Brain microvascular endothelial cell (primary cell): ENCODE results near the gene KCNMB2.
A peak's percentile ranks its signal among the peaks of the same experiment; 100 is the strongest.

Experiments
- DNase-seq: peaks from one replicate; pipeline ENCODE4 v3.0.0-alpha.2; 2020
- H3K27ac ChIP-seq: fragments of 250-450 bp; sonication (Bioruptor Pico); 2 replicates; pipeline ENCODE4 v1.5.1; 2020; ENCODE audit warnings: mild to moderate bottlenecking, moderate library complexity
- H3K27me3 ChIP-seq: fragments of 250-450 bp; sonication (Bioruptor Pico); replicated peaks from 2 replicates; pipeline ENCODE4 v1.5.1; 2020; ENCODE audit warnings: mild to moderate bottlenecking
- H3K36me3 ChIP-seq: fragments of 250-450 bp; sonication (Bioruptor Pico); replicated peaks from 2 replicates; pipeline ENCODE4 v1.5.1; 2020; ENCODE audit warnings: mild to moderate bottlenecking
- H3K4me3 ChIP-seq: 2 replicates; pipeline ENCODE4 v1.5.1; 2011; ENCODE audit warnings: low read depth, mild to moderate bottlenecking, control low read depth, low read length, moderate library complexity
- CTCF ChIP-seq: IDR thresholded peaks from 2 replicates; pipeline ENCODE4 v1.5.1; 2011; ENCODE audit warnings: low read depth, mild to moderate bottlenecking, moderate library complexity, low read length, control low read depth, inconsistent platforms; ENCODE audit errors: missing control alignments
- in situ Hi-C: cut with HindIII; loops from 2 replicates; pipeline ENCODE4 v1.10.0; 2017; ENCODE audit warnings: low sequenced_read_pairs, low pct_ligation_motif_present

The KCNMB2 gene

DNA sequence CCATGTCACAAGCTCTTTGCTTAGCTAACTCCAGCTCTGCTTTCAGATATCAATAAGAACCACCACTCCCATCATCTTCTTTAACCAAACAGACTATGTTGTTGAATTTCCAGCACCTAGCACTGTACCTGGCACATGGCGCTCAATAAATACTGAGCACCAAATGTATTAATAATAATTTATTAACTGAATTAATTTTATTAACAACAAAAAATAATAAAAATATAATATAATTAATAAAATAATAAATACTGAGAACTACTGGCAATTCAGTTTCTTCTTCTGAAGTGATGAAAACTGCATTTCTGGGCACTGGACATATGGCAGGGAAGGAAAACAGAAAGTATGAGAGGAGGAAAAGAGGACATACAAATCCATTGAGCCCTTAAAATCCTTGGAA lies 271.5 kb downstream of the KCNMB2 start:
- Histone ChIP-seq H3K36me3 (no peaks in the 10 kb centered on the region), H3K27me3 (no peaks in the 10 kb centered on the region), H3K4me3 (no peak overlapping the region), H3K27ac (no peak overlapping the region)
- in situ Hi-C loops: no loop called here
- TF ChIP-seq CTCF: no peak
- DNase-seq: no peak

DNA sequence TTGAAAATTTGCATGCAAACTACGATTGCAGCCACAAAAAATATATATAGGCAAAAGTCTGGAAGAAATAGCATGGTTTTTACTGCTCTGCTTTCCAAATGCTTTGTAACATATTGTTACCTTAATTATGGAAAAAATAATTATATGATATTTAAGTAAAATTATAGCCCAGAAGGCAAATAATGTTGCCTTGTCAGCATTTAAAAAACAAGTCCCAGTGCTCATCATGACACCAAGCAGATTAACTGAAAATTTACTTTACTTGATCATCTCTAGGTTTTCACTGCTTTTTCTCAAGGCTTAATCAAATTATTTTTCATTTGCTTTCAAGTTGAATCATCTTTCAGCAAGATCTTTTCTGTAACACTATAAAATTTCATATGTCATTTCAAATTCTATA lies 272.5 kb downstream of the KCNMB2 start:
- TF ChIP-seq CTCF: no peak
- Histone ChIP-seq H3K27ac (no peak overlapping the region), H3K36me3 (no peaks in the 10 kb centered on the region), H3K27me3 (no peaks in the 10 kb centered on the region), H3K4me3 (no peak overlapping the region)
- no peak for DNase-seq
- in situ Hi-C loops: no loop called here

- no peaks in the 10 kb centered on the region for H3K27me3 ChIP-seq
- DNase-seq: no peak
- in situ Hi-C loops: no loop called here
- H3K4me3 ChIP-seq: no peak overlapping the region
- TF ChIP-seq CTCF: no peak
- H3K27ac ChIP-seq: no peak overlapping the region
- no peaks in the 10 kb centered on the region for H3K36me3 ChIP-seq
Observed at GRCh38 chr3:178810181-178810580, 273.9 kb downstream of the KCNMB2 start.

DNA sequence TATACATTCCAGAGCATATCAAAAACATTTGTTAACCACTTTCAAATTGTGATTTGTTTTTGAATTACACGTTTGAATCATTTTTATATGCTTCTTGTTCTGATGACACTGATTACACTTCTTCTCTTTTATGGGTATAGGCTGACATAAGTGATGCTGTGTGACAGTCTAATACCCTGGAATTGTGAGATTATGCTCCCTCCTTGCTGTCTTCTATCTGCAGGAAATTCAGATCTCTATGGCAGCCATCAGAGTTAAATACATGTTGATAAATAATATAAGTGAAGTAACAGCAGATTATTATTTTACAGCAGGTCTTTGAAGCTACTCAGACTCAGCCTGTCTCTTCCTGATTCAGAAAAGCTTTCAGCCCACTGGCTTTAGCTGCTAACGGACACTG lies 286.5 kb downstream of the KCNMB2 start:
- Histone ChIP-seq H3K4me3 (no peak overlapping the region), H3K36me3 (no peaks in the 10 kb centered on the region), H3K27me3 (no peaks in the 10 kb centered on the region), H3K27ac (no peak overlapping the region)
- no peak for TF ChIP-seq CTCF
- DNase-seq: no peak
- in situ Hi-C loops: no loop called here

DNA sequence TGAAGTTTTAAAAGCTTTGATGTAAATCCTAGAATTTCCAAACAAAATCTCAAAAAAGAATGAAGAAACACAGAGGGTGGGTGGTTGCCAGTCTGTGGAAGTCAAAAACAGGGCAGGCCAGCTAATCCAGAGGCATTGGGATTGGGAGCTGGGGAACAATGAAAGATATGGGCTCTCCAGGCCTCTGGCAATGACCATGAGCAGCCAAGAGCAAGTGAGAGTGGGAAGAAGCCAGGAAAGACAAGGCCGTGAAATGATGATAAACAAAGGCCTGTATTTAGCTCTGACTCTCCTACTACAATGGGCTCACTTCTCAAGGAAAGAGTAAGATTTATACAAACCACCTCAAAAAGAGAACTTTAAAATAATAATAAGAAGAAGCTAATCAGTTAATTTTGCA lies 286.9 kb downstream of the KCNMB2 start:
- TF ChIP-seq CTCF: no peak
- H3K27ac ChIP-seq: no peak overlapping the region
- DNase-seq: no peak
- H3K27me3 ChIP-seq: no peaks in the 10 kb centered on the region
- H3K4me3 ChIP-seq: no peak overlapping the region
- in situ Hi-C loops: no loop called here
- H3K36me3 ChIP-seq: no peaks in the 10 kb centered on the region

DNA sequence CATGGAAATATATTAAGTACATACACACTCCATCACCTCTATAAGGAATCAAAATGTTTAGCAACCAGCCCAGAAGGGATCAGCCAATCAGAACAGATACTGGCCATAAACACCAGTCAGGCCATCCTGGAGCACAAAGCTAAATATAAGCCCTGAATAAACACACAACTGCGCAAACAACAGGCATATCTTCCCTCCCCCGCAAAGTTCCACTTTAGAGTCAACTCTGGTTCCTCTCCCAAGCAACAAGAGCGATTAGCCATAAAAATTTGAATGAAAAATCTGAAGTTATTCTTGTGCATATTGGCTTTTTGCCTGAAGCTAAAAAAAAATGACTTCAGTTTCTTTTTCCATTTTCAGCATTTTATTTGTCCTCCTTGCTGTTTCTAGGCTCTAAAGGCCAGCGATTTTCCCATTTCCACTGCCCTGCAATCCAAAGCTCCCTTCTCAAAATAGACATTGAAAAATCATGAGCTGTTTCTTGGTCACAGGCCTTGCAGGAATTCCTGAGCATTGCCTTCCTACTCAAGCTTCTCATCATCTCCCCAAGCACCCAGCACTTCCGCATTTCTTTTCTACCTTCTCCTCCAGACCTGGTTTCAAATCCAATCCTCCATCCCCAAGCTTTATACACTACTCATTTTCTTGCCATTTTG lies 287.5 kb downstream of the KCNMB2 start:
- DNase-seq: peak; percentile 53
- H3K27ac ChIP-seq: no peak overlapping the region
- no peaks in the 10 kb centered on the region for H3K36me3 ChIP-seq
- in situ Hi-C loops: no loop called here
- no peak for TF ChIP-seq CTCF
- H3K4me3 ChIP-seq: no peak overlapping the region
- H3K27me3 ChIP-seq: no peaks in the 10 kb centered on the region
